ENCODE results near the gene POLN. TPM values are rescaled to one million over a fixed set of nuclear protein-coding genes. Genes with fewer than 3 reads are reported as not detected.

POLN gene
- total RNA-seq, 2 experiments from 2014 or later, result 2.4 to 2.5 TPM

- Mint-ChIP-seq H3K36me3 (ENCODE audit: low read depth) (peaks cover 23% of the 10 kb centered on the region), H3K4me3 (peak overlapping the region; percentile 21), H3K4me1 (ENCODE audit: low read depth) (peaks cover 24% of the 10 kb centered on the region), H3K27ac (peak overlapping the region; percentile 67), H3K27me3 (ENCODE audit: low read depth) (no peaks in the 10 kb centered on the region), H3K9me3 (ENCODE audit: insufficient read depth) (peaks cover 30% of the 10 kb centered on the region)
- peak; percentile 89 for ATAC-seq
- peak; percentile 69 for DNase-seq
- CTCF ChIA-PET, result no interaction called here
- POLR2A ChIA-PET, result no interaction called here
Observed at GRCh38 chr4:2135083-2135482, 106.8 kb downstream of the POLN start.

GRCh38 chr4:2132438-2132837 lies 109.5 kb downstream of the POLN start:
- H3K9me3 Mint-ChIP-seq (ENCODE audit: insufficient read depth), result peaks cover 30% of the 10 kb centered on the region
- no peak overlapping the region for H3K27ac Mint-ChIP-seq
- no peaks in the 10 kb centered on the region for H3K27me3 Mint-ChIP-seq (ENCODE audit: low read depth)
- ChIA-PET POLR2A (no interaction called here), CTCF (interaction anchor here (0.7 kb wide), 1 partner anchor 48 kb away, joined by 4 read pairs; no protein-coding TSS in a partner anchor)
- H3K4me1 Mint-ChIP-seq (ENCODE audit: low read depth), result peaks cover 24% of the 10 kb centered on the region
- no peak overlapping the region for H3K4me3 Mint-ChIP-seq
- no peak for DNase-seq
- no peak for ATAC-seq
- H3K36me3 Mint-ChIP-seq (ENCODE audit: low read depth), result peaks cover 23% of the 10 kb centered on the region

GRCh38 chr4:2127609-2128332 lies 114.2 kb downstream of the POLN start:
- Mint-ChIP-seq H3K4me3 (no peak overlapping the region), H3K27ac (no peak overlapping the region), H3K9me3 (ENCODE audit: insufficient read depth) (peaks cover 21% of the 10 kb centered on the region), H3K4me1 (ENCODE audit: low read depth) (peaks cover 4% of the 10 kb centered on the region), H3K27me3 (ENCODE audit: low read depth) (no peaks in the 10 kb centered on the region), H3K36me3 (ENCODE audit: low read depth) (peaks cover 13% of the 10 kb centered on the region)
- no peak for DNase-seq
- POLR2A ChIA-PET, result no interaction called here
- CTCF ChIA-PET, result no interaction called here
- ATAC-seq, result no peak

- ChIA-PET CTCF (no interaction called here), POLR2A (no interaction called here)
- H3K36me3 Mint-ChIP-seq (ENCODE audit: low read depth), result peaks cover 2% of the 10 kb centered on the region
- H3K9me3 Mint-ChIP-seq (ENCODE audit: insufficient read depth), result peaks cover 8% of the 10 kb centered on the region
- H3K27me3 Mint-ChIP-seq (ENCODE audit: low read depth), result peaks cover 3% of the 10 kb centered on the region
- ATAC-seq (no peak), DNase-seq (no peak)
- H3K4me3 Mint-ChIP-seq, result no peak overlapping the region
- no peaks in the 10 kb centered on the region for H3K4me1 Mint-ChIP-seq (ENCODE audit: low read depth)
- no peak overlapping the region for H3K27ac Mint-ChIP-seq
Observed at GRCh38 chr4:2126309-2127043, 115.4 kb downstream of the POLN start.

GRCh38 chr4:2125831-2126230 lies 116.1 kb downstream of the POLN start:
- DNase-seq, result no peak
- no peak for ATAC-seq
- H3K4me3 Mint-ChIP-seq, result no peak overlapping the region
- no peak overlapping the region for H3K27ac Mint-ChIP-seq
- POLR2A ChIA-PET, result no interaction called here
- H3K4me1 Mint-ChIP-seq (ENCODE audit: low read depth), result no peaks in the 10 kb centered on the region
- H3K9me3 Mint-ChIP-seq (ENCODE audit: insufficient read depth), result peaks cover 5% of the 10 kb centered on the region
- peaks cover 5% of the 10 kb centered on the region for H3K27me3 Mint-ChIP-seq (ENCODE audit: low read depth)
- H3K36me3 Mint-ChIP-seq (ENCODE audit: low read depth), result no peaks in the 10 kb centered on the region
- CTCF ChIA-PET, result no interaction called here

- H3K27ac Mint-ChIP-seq, result no peak overlapping the region
- H3K27me3 Mint-ChIP-seq (ENCODE audit: low read depth), result peaks cover 6% of the 10 kb centered on the region
- no peaks in the 10 kb centered on the region for H3K4me1 Mint-ChIP-seq (ENCODE audit: low read depth)
- H3K4me3 Mint-ChIP-seq, result no peak overlapping the region
- CTCF ChIA-PET, result no interaction called here
- ATAC-seq (no peak), DNase-seq (no peak)
- no peaks in the 10 kb centered on the region for H3K36me3 Mint-ChIP-seq (ENCODE audit: low read depth)
- POLR2A ChIA-PET, result no interaction called here
- H3K9me3 Mint-ChIP-seq (ENCODE audit: insufficient read depth), result no peaks in the 10 kb centered on the region
Observed at GRCh38 chr4:2125023-2125422, 116.9 kb downstream of the POLN start.

- peaks cover 12% of the 10 kb centered on the region for H3K27me3 Mint-ChIP-seq (ENCODE audit: low read depth)
- ChIA-PET POLR2A (no interaction called here), CTCF (no interaction called here)
- DNase-seq (no peak), ATAC-seq (no peak)
- H3K36me3 Mint-ChIP-seq (ENCODE audit: low read depth), result no peaks in the 10 kb centered on the region
- no peak overlapping the region for H3K27ac Mint-ChIP-seq
- no peak overlapping the region for H3K4me3 Mint-ChIP-seq
- no peaks in the 10 kb centered on the region for H3K4me1 Mint-ChIP-seq (ENCODE audit: low read depth)
- H3K9me3 Mint-ChIP-seq (ENCODE audit: insufficient read depth), result no peaks in the 10 kb centered on the region
Observed at GRCh38 chr4:2116687-2117400, 125.1 kb downstream of the POLN start.

- CTCF ChIA-PET, result no interaction called here
- POLR2A ChIA-PET, result no interaction called here
- H3K4me1 Mint-ChIP-seq (ENCODE audit: low read depth), result peaks cover 4% of the 10 kb centered on the region
- ATAC-seq (no peak), DNase-seq (no peak)
- no peak overlapping the region for H3K4me3 Mint-ChIP-seq
- peaks cover 7% of the 10 kb centered on the region for H3K36me3 Mint-ChIP-seq (ENCODE audit: low read depth)
- no peak overlapping the region for H3K27ac Mint-ChIP-seq
- peaks cover 14% of the 10 kb centered on the region for H3K27me3 Mint-ChIP-seq (ENCODE audit: low read depth)
- peaks cover 20% of the 10 kb centered on the region for H3K9me3 Mint-ChIP-seq (ENCODE audit: insufficient read depth)
Observed at GRCh38 chr4:2105559-2105958, 136.4 kb downstream of the POLN start.

- CTCF ChIA-PET, result no interaction called here
Observed at GRCh38 chr4:2104556-2105345, 137.2 kb downstream of the POLN start.

GRCh38 chr4:2103843-2104547 lies 137.9 kb downstream of the POLN start:
- Mint-ChIP-seq H3K9me3 (ENCODE audit: insufficient read depth) (peaks cover 20% of the 10 kb centered on the region), H3K27me3 (ENCODE audit: low read depth) (peaks cover 13% of the 10 kb centered on the region), H3K4me1 (ENCODE audit: low read depth) (peaks cover 4% of the 10 kb centered on the region), H3K27ac (no peak overlapping the region), H3K4me3 (no peak overlapping the region), H3K36me3 (ENCODE audit: low read depth) (peaks cover 7% of the 10 kb centered on the region)
- ChIA-PET POLR2A (no interaction called here), CTCF (no interaction called here)
- DNase-seq, result no peak
- ATAC-seq, result no peak

More at GRCh38 chr4:2104556-2105345, 137.2 kb downstream of the POLN start:
- H3K4me3 Mint-ChIP-seq, result no peak overlapping the region
- POLR2A ChIA-PET, result no interaction called here
- no peak for ATAC-seq
- no peak overlapping the region for H3K27ac Mint-ChIP-seq
- H3K9me3 Mint-ChIP-seq (ENCODE audit: insufficient read depth), result peaks cover 20% of the 10 kb centered on the region
- H3K4me1 Mint-ChIP-seq (ENCODE audit: low read depth), result peaks cover 4% of the 10 kb centered on the region
- no peak for DNase-seq
- peaks cover 7% of the 10 kb centered on the region for H3K36me3 Mint-ChIP-seq (ENCODE audit: low read depth)
- peaks cover 11% of the 10 kb centered on the region for H3K27me3 Mint-ChIP-seq (ENCODE audit: low read depth)

- POLR2A ChIA-PET, result no interaction called here
- H3K36me3 Mint-ChIP-seq (ENCODE audit: low read depth), result peaks cover 7% of the 10 kb centered on the region
- CTCF ChIA-PET, result no interaction called here
- no peak for ATAC-seq
- H3K27ac Mint-ChIP-seq, result no peak overlapping the region
- DNase-seq, result no peak
- H3K27me3 Mint-ChIP-seq (ENCODE audit: low read depth), result peaks cover 16% of the 10 kb centered on the region
- no peak overlapping the region for H3K4me3 Mint-ChIP-seq
- H3K9me3 Mint-ChIP-seq (ENCODE audit: insufficient read depth), result peaks cover 20% of the 10 kb centered on the region
- peaks cover 4% of the 10 kb centered on the region for H3K4me1 Mint-ChIP-seq (ENCODE audit: low read depth)
Observed at GRCh38 chr4:2103127-2103842, 138.6 kb downstream of the POLN start.

Measured in activated CD8-positive, alpha-beta T cell treated with anti-CD3 and anti-CD28 coated beads, Interleukin-2, amount 10 ng/mL, durations not matched to agents 7 days and 5 days (primary cell).